ENCODE results near the gene LTBP1.

Gene LTBP1

DNA sequence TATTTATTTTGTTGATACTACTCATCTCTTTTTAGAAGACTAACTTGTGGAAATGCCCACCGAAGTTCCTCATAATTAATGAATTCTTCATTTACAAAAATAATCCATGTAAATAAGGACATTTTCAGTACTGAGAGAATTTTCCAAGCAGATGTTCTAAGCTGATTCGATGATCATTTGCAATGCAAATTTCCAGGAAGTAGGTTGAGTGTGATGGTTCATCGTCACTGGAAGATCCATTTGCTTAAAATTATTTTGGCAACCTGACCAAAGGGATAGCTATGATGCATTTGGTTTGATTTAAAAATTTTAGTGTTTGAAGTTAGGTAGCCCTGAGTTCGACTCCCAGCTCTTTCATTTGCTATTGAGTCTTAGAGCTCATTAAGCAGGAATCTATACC, 272.4 kb downstream of the LTBP1 start:
- H3K4me1 Mint-ChIP-seq: peaks cover 24% of the 10 kb centered on the region
- H3K27ac Mint-ChIP-seq: no peak overlapping the region
- no peaks in the 10 kb centered on the region for H3K27me3 Mint-ChIP-seq (ENCODE audit: low read depth)
- H3K4me3 Mint-ChIP-seq: no peak overlapping the region
- no peaks in the 10 kb centered on the region for H3K9me3 Mint-ChIP-seq
- TF ChIP-seq, protein P1, sequence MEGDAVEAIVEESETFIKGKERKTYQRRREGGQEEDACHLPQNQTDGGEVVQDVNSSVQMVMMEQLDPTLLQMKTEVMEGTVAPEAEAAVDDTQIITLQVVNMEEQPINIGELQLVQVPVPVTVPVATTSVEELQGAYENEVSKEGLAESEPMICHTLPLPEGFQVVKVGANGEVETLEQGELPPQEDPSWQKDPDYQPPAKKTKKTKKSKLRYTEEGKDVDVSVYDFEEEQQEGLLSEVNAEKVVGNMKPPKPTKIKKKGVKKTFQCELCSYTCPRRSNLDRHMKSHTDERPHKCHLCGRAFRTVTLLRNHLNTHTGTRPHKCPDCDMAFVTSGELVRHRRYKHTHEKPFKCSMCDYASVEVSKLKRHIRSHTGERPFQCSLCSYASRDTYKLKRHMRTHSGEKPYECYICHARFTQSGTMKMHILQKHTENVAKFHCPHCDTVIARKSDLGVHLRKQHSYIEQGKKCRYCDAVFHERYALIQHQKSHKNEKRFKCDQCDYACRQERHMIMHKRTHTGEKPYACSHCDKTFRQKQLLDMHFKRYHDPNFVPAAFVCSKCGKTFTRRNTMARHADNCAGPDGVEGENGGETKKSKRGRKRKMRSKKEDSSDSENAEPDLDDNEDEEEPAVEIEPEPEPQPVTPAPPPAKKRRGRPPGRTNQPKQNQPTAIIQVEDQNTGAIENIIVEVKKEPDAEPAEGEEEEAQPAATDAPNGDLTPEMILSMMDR (IDR thresholded peaks at IDR 0.05; ENCODE audit: unreplicated experiment in 3 of 3): no peak
- H3K36me3 Mint-ChIP-seq (ENCODE audit: low read depth): peaks cover 9% of the 10 kb centered on the region

DNA sequence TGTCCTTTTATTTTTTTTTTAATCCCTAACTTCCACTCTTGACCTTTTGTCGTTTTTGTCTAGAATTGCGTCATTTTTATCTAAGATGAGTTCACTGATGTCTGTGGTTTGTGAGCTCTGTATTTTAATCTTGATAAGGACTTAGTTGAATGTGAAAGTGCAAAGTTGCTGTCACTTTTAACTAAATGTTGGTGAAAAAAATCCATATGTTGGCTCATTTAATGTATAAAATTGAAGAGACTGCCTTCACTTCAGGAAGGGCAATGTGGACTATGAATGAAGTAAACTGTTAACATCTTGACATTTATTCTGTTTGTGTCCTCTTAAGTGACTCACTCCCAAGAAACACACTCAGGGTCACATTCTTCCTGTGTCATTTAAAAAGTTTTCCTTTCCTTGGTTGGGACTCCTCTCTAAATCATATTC, 273.1 kb downstream of the LTBP1 start:
- H3K27ac Mint-ChIP-seq: peak overlapping the region; percentile 15 to 70 (median 27)
- no peaks in the 10 kb centered on the region for H3K27me3 Mint-ChIP-seq (ENCODE audit: low read depth)
- TF ChIP-seq, protein P1 (IDR thresholded peaks at IDR 0.05; ENCODE audit: unreplicated experiment in 3 of 3): no peak
- peaks cover 19% of the 10 kb centered on the region for H3K4me1 Mint-ChIP-seq
- peaks cover 12% of the 10 kb centered on the region for H3K36me3 Mint-ChIP-seq (ENCODE audit: low read depth)
- H3K9me3 Mint-ChIP-seq: no peaks in the 10 kb centered on the region
- no peak overlapping the region for H3K4me3 Mint-ChIP-seq

DNA sequence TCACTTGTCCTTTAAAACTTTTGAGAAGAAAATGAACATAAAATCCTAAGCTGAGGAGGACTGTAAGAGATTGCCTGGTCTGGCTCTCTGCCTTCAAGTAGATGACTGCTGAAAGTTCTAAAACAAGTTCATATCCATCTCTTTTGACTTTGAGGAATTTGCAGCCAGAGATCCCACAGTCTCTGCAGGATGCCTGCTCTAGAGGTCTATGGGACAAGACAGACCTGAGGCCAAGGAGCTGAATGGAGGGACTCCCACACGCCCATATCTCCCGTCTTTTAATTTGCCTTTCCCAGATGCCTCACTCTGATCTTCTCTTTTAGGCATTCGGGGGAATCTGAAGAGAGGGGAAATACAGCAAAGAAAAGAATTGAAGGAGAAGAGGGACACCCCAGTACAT, 273.8 kb downstream of the LTBP1 start:
- no peak overlapping the region for H3K4me3 Mint-ChIP-seq
- peak overlapping the region; percentile 15 to 70 (median 27) for H3K27ac Mint-ChIP-seq
- H3K36me3 Mint-ChIP-seq (ENCODE audit: low read depth): peaks cover 19% of the 10 kb centered on the region
- peaks cover under 1% of the 10 kb centered on the region for H3K9me3 Mint-ChIP-seq
- H3K4me1 Mint-ChIP-seq: peaks cover 19% of the 10 kb centered on the region
- no peaks in the 10 kb centered on the region for H3K27me3 Mint-ChIP-seq (ENCODE audit: low read depth)
- TF ChIP-seq, protein P1 (IDR thresholded peaks at IDR 0.05; ENCODE audit: unreplicated experiment in 3 of 3): no peak

DNA sequence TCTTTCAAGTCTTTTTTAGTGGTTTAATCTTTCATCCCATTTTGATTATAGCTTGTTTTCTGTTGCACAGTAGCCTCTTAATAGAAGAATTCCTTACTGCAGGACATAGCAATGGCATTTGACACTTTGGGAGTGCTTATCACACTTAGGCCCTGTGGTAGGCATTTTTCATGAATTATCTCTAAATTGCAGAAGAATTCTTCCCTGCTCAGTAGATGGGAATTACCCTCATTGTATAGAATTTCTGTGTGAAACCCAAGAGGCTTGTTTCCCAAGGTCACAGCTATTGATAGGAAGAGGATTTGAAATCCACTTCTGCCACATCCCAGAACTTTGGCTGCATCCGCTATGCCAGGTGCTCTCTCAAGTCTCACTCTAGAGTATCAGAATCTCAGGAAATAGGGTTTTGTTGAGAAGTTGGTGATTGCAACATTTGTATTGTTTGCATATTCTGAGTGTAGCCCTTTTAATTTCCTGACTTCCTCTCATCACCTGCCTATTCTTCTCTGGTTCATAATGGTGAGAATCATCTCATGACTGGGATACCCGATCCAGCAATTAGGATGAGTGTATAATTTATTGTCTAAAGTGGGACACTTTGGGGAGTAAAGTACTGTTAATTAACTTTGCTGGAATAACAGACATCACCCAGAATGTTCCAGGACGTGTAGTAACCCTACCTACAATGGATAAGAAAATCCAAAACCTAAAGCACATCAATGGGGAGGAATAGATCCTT, 274.5 kb downstream of the LTBP1 start:
- Mint-ChIP-seq H3K27me3 (ENCODE audit: low read depth) (no peaks in the 10 kb centered on the region), H3K9me3 (peaks cover 3% of the 10 kb centered on the region), H3K36me3 (ENCODE audit: low read depth) (peaks cover 26% of the 10 kb centered on the region), H3K4me3 (no peak overlapping the region), H3K27ac (peak overlapping the region in 2 of 3 experiments; percentile 15 to 27), H3K4me1 (peaks cover 15% of the 10 kb centered on the region)
- TF ChIP-seq, protein P1 (IDR thresholded peaks at IDR 0.05; ENCODE audit: unreplicated experiment in 3 of 3): no peak

DNA sequence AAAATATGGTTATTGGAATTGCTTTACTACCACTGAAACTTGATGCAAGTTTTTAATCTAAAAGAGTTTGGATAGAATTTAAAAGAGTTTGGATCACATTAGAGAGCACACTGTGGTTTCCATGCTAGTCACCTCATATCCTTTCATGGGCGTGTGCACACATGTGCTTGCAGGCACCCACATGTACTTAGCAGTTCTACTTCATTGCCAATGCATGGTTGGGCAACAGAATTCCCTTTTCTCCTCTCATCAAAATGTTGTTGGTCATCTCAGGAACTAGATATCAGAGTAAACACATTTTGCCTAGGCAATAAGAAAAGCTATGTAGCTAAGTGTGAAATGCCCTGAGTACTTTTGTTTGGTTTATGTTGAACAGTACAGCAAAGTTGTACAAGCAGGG, 275.6 kb downstream of the LTBP1 start:
- H3K4me3 Mint-ChIP-seq: no peak overlapping the region
- peaks cover 26% of the 10 kb centered on the region for H3K36me3 Mint-ChIP-seq (ENCODE audit: low read depth)
- H3K27me3 Mint-ChIP-seq (ENCODE audit: low read depth): no peaks in the 10 kb centered on the region
- H3K4me1 Mint-ChIP-seq: peaks cover 13% of the 10 kb centered on the region
- TF ChIP-seq, protein P1 (IDR thresholded peaks at IDR 0.05; ENCODE audit: unreplicated experiment in 3 of 3): no peak
- no peak overlapping the region for H3K27ac Mint-ChIP-seq
- peaks cover 3% of the 10 kb centered on the region for H3K9me3 Mint-ChIP-seq

DNA sequence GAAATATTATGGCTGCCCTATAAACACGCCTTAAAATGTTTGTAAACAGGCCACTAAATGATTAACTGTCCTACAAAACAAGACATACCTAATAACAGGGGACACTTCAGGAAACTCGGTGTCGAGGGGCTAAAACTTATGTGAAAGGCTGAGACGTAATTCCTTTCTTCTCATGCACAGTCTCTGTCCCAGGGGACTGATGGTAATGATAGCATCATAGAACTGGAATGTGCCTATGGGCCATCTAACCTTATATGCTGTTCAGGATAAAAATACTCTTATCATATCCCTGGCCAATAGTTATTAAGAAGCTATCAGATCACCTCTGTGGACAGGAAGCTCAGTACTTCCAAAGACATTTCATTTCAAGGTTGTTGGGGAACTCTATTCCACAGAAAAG, 277.1 kb downstream of the LTBP1 start:
- Mint-ChIP-seq H3K9me3 (peaks cover 3% of the 10 kb centered on the region), H3K36me3 (ENCODE audit: low read depth) (peaks cover 26% of the 10 kb centered on the region), H3K27ac (no peak overlapping the region), H3K27me3 (ENCODE audit: low read depth) (no peaks in the 10 kb centered on the region), H3K4me3 (no peak overlapping the region), H3K4me1 (peaks cover 13% of the 10 kb centered on the region)
- TF ChIP-seq, protein P1 (IDR thresholded peaks at IDR 0.05; ENCODE audit: unreplicated experiment in 3 of 3): no peak

Data from nephron (organoid).